HG03025 (cell line): Measurements from ENCODE around the gene LRRC43.
"Not testable (repeated sequence)": the region's sequence is repeated elsewhere in the genome, so short reads cannot be mapped to it uniquely, and the experiment has no call there.

Source experiments
- ATAC-seq: cut with Tn5 transposase; IDR thresholded peaks from one replicate; pipeline ENCODE4 v1.9.1; 2021; ENCODE audit warnings: mild to moderate bottlenecking, moderate library complexity; ENCODE audit not compliant: unreplicated experiment, low FRiP score

The LRRC43 gene

DNA sequence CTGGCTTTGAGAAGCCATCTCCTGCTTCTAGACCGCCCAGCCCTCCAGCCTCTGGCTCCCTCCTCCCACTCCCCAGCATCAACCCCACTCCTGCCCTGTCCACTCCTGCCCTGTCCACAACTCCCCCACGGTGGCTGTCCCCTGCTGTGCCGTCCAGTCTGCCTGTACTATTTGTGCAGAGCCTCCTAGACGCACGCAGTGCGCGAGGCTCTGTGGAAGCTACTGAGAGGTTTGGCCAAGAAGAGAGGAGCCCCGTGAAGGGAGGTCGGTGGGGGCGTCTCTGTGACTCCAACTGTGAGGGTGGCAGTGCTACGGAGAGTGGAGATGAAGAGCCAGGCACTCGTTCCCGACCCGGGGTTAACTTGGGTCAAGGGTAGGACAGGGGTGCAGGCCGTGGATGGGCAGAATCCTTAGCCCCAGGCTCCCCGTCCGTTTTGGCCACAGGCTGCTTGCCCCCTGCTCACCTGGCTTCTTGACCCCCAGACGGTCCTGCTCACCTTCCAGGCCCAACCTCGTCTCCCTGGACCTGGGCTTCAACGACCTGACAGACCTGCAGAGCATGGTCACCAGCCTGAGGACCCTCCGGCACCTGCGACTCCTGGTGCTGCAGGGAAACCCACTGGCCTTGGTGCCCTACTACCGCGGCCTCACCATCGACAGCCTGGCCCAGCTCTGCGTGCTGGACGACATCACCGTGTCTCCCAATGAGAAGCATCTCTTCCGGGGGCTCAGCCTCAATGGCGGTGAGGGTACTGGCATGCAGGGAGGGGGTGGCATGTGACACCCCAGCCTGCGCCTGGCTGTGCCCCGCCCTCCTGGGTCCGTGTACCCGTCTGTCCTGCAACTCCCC lies 6.9 kb downstream of the LRRC43 start:
- ATAC-seq = no peak

DNA sequence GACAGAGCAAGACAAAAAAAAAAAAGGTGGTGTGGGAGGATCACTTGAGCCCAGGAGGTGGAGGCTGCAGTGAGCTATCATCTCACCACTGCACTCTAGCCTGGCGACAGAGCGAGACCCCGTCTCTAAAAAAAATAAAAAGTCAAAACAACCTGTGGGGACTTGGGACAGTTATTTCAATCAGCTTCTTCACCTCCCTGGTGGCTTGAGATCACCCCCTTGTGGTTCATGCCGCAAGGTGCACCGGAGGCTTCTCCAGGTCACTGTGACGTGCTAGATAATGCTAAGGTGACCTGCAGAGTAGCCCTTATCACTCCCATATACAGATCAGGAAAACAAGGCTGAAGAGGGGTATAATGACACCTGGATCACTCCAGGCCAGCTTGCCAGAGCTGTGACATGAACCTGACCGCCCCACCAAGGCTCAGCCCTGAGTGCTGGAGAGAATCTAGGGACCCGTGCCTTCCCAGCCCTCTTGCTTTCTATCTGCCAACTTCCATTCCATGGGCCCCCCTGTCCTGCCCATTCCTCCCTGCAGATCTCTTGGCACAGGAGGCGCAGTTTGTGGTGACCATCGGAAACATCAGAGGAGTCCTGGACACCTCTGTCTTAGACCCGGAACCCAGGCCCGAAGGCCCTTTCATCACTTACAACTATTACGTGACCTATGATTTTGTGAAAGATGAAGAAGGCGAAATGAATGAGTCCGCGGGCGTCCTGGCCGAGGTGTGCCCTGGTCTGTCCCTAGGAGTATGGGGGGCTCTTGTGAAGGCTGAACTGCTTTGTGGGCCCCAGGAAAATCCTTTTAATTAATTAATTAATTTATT lies 8.1 kb downstream of the LRRC43 start:
- no peak for ATAC-seq

- no peak for ATAC-seq
Observed at GRCh38 chr12:122192441-122192840, 9.5 kb downstream of the LRRC43 start.

GRCh38 chr12:122194804-122195203 lies 11.9 kb downstream of the LRRC43 start:
- no peak for ATAC-seq

DNA sequence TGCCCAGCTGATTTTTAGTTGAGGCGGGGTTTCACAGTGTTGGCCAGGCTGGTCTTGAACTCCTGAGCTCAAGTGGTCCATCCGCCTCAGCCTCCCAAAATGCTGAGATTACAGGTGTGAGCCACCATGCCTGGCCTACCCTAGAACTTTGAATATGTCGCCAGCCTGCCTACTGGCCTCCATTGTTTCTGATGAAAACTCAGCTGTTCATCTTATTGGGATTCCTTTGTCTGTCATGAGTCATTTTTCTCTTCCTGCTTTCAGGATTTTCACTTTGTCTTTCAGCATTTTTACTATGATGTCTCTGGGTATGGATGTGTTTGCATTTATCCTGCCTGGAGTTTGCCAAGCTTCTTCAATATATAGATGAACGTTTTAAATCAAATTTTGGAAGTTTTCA lies 12.5 kb downstream of the LRRC43 start:
- ATAC-seq = no peak

DNA sequence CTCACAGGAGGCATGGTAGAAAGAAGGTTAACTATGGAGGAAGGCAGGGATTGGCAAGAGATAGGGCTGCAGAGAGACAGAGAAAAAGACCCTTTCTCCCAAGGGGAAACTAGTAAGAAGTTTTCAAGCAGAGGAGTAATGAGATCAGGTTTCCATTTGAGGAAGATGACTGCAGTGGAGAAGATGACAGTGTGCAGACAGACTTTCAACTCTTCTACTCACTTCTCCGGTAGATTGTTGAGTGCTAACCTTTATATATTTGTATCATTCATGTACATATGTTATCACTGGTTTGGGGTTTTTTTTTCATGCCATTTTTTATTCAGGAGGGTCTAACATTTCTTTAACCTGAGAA lies 14.7 kb downstream of the LRRC43 start:
- no peak for ATAC-seq

DNA sequence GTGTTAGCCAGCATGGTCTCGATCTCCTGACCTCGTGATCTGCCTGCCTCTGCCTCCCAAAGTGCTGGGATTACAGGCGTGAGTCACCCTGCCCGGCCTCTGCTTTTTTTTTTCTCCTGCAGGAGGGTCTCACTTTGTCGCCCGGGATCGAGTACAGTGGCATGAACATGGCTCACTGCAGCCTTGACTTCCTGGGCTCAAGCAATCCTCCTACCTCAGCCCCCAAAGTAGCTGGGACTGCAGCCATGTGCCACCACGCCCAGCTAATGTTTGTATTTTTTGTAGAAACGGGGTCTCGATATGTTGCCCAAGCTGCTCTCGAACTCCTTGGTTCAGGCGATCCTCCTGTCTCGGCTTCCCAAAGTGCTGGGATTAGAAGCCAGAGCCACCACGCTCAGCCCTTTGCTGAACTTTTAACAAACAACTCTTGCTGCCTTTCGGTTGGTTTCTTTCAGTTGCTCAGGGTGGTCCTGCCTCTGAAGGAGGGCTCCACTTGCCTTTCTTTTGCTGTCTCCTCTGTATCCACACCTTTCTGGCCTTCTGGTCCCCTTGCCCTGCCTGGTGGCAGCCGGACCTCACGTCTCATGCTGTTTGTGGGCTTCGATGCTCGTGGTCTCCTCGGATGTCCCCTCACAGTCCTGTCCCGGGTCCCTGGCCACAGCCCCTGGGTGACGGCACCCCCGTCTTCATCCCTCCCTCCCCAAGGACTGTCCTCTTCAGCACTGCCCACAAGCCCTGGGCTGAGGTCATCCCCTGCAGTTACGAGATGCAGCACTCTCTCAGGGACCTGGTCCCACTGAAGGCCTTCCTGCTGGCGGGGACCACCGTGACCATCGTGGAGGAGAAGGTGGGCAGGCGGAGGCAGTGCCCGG lies 16.8 kb downstream of the LRRC43 start:
- no peak for ATAC-seq

- no peak for ATAC-seq
Observed at GRCh38 chr12:122200541-122201175, 17.7 kb downstream of the LRRC43 start.

DNA sequence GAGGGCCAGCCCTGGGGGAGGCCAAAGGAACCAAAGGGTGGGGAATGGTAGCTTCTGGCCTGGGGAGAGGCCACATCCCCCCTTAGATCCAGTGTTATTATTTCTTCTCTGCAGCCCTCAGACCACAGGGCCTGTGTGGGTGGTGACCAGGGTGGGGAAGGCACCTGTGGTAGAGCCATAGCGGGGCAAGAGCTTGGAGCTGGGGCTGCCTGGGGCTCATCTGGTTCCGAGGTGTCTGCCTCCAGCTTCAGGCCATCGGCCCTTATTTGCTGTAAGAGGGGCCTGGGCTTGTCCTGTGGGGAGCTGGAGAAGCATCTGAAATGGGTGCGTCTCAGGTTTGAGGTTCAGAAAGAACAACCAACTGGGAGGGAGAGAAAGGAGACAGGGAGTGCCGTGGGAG lies 18.5 kb downstream of the LRRC43 start:
- no peak for ATAC-seq

GRCh38 chr12:122202017-122202416 lies 19.1 kb downstream of the LRRC43 start:
- no peak for ATAC-seq

GRCh38 chr12:122202811-122203210 lies 19.9 kb downstream of the LRRC43 start:
- not testable (repeated sequence) for ATAC-seq

GRCh38 chr12:122203301-122204166 lies 20.6 kb downstream of the LRRC43 start, which contains the start of gene B3GNT4:
TSS of gene B3GNT4 (plus strand) at chr12:122203709. CDS start at chr12:122204619, 910 bp downstream.
- ATAC-seq = no peak

DNA sequence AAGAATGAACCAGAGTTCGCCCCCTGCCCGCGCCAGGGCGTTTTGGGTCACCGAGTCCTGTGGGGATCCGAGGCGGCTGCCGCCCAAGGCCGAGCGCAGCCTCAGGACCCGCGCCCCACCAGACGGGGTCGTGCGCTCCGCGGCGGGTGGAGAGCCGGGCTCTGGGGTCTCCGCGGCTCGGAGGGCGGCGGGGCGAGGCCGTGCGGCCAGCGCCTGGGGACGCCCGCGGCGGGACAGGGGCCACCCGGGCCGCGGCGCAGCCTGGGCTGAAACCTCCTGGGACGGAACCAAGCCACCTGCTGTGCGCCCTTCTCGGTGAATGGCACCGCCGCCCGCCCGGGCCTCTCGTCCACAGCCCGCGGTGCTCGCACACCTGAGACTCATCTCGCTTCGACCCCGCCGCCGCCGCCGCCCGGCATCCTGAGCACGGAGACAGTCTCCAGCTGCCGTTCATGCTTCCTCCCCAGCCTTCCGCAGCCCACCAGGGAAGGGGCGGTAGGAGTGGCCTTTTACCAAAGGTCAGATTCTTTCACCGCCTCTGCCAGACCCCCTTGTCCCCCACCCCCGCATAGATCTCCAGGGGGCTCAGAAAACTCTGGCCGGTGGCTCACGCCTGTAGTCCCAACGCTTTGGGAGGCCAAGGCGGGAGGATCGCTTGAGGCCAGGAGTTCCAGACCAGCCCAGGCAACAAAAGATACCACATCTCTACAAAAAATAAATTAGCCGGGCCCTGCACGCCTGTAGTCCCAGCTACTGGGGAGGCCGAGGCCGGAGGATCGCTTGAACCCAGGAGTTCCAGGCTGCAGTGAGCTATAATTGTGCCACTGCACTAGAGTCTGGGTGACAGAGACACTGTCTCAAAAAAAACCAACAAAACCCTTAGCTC lies 21.5 kb downstream of the LRRC43 start:
- no peak for ATAC-seq

GRCh38 chr12:122205053-122205925 lies 22.4 kb downstream of the LRRC43 start:
- ATAC-seq = no peak

DNA sequence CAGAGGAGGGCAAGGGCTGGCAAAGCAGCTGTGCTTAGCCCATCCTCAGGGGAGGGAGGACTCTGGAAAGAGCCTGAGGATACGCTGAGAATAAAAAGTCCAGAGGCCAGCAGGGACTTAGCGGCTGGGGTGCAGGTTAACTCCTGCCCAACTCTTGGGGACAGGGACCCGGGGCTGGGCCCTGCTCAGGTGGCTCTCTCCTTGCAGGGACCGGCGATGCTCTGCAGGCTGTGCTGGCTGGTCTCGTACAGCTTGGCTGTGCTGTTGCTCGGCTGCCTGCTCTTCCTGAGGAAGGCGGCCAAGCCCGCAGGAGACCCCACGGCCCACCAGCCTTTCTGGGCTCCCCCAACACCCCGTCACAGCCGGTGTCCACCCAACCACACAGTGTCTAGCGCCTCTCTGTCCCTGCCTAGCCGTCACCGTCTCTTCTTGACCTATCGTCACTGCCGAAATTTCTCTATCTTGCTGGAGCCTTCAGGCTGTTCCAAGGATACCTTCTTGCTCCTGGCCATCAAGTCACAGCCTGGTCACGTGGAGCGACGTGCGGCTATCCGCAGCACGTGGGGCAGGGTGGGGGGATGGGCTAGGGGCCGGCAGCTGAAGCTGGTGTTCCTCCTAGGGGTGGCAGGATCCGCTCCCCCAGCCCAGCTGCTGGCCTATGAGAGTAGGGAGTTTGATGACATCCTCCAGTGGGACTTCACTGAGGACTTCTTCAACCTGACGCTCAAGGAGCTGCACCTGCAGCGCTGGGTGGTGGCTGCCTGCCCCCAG lies 23.4 kb downstream of the LRRC43 start:
- no peak for ATAC-seq

GRCh38 chr12:122206976-122207375 lies 24.1 kb downstream of the LRRC43 start:
- no peak for ATAC-seq

- no peak for ATAC-seq
Observed at GRCh38 chr12:122207391-122207790, 24.5 kb downstream of the LRRC43 start.
